ENCODE results near the gene ANAPC4.

ANAPC4 gene

GRCh38 chr4:25466966-25467697, 90.1 kb downstream of the ANAPC4 start:
- Mint-ChIP-seq H3K9me3 (peaks cover 11% of the 10 kb centered on the region), H3K27me3 (ENCODE audit: low read depth) (no peaks in the 10 kb centered on the region), H3K4me3 (no peak overlapping the region), H3K4me1 (ENCODE audit: low read depth) (no peaks in the 10 kb centered on the region), H3K27ac (no peak overlapping the region), H3K36me3 (ENCODE audit: low read depth) (no peaks in the 10 kb centered on the region)

- no peaks in the 10 kb centered on the region for H3K27me3 Mint-ChIP-seq (ENCODE audit: low read depth)
- no peaks in the 10 kb centered on the region for H3K4me1 Mint-ChIP-seq (ENCODE audit: low read depth)
Observed at GRCh38 chr4:25467843-25468242, 90.8 kb downstream of the ANAPC4 start.

More at GRCh38 chr4:25467843-25468242, 90.8 kb downstream of the ANAPC4 start:
- H3K9me3 Mint-ChIP-seq = peaks cover 11% of the 10 kb centered on the region
- no peak overlapping the region for H3K27ac Mint-ChIP-seq
- H3K36me3 Mint-ChIP-seq (ENCODE audit: low read depth) = no peaks in the 10 kb centered on the region
- H3K4me3 Mint-ChIP-seq = no peak overlapping the region
